Stimulated activated CD8-positive, alpha-beta memory T cell treated with anti-CD3 and anti-CD28 coated beads, Interleukin-4, amount 100 ng/mL, for 48 hours (primary cell): ENCODE results near the gene ABCB11.
A peak's percentile ranks its signal among the peaks of the same experiment; 100 is the strongest.

ENCODE experiments used
- DNase-seq: peaks from one replicate; pipeline ENCODE4 v3.0.0-alpha.2; 2020

Gene ABCB11

DNA sequence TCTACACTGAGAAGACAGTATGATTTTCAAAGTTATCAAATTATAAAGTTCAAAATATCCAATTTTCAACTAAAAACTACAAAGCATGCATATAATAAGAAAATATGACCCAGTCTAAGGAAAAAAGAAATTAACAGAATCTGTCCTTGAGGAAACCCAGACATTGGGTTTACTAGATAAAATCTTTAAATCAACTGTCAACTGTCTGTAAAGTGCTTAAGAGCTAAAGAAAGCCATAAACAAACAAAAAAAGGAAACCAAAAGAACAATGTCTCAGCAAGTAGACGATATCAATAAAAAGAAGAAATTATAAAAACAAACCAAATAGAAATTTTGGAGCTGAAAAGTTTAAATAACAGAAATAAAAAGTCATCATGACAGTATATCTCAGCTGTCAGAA lies 10.5 kb upstream of the ABCB11 start:
- no peak for DNase-seq

DNA sequence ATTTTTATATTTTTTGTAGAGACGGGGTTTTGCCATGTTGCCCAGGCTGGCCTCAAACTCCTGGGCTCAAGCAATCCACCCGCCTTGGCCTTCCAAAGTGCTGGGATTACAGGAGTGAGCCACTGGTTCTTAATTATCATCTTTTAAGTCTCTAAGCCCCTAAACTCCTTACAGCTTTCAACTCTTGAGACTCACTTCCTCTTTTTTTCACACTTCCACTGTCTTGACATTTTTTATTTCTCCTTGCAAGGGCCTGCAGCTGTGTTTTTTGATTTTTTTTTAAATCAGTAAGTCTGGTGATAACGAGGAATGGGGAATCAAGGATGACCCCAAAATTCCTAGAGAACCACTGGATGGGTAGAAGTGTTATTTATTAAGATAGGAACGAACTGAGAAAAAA lies 8.6 kb upstream of the ABCB11 start:
- no peak for DNase-seq

DNA sequence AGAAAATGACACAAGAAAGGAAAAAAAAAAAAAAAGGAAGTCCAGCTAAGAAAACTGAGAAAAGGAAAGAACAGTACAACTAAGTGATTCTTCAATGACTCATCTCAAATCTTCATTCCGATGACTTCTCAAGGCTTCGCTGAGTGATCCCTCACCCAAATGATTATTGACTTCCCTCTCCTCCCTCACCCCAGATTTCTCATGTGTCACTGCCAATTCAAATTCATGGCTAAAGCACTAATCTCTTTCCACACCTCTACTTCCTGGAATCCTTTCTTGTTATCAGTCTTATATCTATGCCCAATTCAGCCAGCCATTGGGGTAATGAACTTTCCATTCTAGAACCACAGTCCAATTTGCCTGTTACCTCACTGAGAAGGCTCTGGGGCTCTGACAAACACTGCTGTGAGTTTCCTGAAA lies 7.2 kb upstream of the ABCB11 start:
- DNase-seq = no peak

- no peak for DNase-seq
These were observed 5.8 kb upstream of the ABCB11 start for GRCh38 chr2:169036736-169037440.

- no peak for DNase-seq
These were observed 4.8 kb upstream of the ABCB11 start for GRCh38 chr2:169035887-169036286.

- no peak for DNase-seq
These were observed 3.9 kb upstream of the ABCB11 start for GRCh38 chr2:169034984-169035544.

DNA sequence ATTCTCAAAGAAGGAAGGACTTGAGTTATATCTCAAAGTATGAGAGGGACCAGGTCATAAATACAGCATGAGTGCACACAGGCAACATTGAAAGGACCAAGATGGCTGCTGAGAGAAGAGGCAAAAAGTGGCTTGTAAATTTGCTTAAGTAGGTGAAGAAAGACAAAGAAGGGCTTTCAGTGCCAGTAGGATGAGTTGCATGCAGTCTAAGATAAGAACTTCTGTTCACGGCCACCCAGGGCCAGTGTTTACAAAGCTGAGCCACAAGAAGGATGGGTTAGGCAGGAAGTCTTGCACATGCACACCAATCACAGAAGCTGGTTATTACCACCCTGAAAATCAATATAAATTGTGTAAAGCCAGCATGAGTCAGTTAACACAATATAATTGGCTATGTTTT lies 3.1 kb upstream of the ABCB11 start:
- DNase-seq = no peak

DNA sequence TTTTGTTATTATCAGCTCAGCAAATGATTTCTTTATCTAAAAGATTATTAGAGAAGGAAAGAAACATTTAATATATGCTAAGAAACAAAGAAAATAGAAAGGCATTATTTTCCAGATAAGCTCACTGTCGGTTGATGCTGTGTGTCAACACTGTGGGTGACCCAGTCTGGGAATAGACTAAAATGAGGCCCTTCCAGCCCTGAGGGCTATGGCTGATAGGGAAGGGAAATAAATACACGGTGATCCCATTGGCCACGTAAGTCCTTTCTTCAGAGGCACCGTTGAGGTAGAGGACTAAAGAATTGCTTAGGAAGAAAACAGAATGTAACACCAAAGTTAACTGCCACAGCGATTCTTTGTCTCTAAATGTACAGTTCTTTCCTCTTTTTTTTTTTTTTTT lies 1.8 kb downstream of the ABCB11 start:
- no peak for DNase-seq

GRCh38 chr2:169027234-169027633 lies 3.9 kb downstream of the ABCB11 start:
- no peak for DNase-seq

DNA sequence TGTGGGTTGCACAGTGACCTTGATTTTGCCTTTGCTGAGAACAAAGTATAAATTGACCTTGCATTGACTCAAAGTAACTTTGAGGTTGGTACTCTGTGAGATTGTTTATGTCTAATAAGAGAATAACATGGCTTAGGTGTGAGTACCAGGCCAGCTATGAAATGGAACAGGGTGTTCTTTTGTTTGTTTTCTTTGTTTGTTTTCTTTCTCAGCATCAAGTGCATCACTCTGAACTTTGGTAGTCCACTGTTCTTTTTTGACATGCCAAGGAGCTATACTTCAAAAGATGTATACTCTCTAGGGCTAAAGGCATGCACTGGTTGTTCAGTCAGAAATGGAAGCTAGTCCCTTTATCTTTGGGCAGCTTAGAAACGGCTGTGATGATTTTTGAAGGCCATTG lies 5.1 kb downstream of the ABCB11 start:
- no peak for DNase-seq

DNA sequence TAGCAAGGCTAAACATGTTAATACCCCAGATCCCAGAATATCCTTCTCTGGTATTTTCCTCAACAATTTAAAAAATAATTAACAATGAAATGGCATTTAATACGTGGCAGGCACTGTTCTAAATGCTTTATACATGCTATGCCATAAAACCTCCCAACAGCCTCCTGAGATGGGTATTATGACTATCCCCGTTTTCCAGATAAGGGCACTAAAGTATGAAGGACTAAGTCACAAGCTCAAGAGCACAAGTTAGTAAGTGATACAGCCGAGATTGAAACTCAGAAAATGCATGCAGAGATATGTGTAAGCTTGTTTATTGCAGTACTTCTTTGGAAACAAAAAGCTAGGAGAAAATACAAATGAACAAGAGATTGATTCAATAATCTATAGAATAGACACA lies 8.0 kb downstream of the ABCB11 start:
- DNase-seq = no peak

DNA sequence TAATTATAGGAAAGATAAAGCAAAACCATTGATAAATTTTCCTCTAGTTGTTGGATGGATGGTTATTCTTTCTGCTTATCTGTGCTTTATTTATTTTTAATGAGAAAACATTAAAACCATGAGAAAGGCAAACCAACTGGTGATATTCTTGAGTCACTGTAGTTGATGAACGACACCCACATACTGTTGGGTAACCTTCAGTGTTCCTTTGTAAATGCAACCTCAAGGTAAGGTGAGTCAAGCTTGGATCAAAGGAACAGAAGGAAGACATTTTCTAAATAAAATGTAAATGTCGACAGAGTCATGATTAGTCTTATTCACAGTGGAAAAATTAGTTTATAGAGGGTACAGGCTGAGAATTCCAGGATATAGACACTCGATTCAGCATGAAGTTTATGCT lies 12.7 kb downstream of the ABCB11 start:
- no peak for DNase-seq

GRCh38 chr2:169015943-169016342 lies 15.2 kb downstream of the ABCB11 start:
- DNase-seq = no peak

DNA sequence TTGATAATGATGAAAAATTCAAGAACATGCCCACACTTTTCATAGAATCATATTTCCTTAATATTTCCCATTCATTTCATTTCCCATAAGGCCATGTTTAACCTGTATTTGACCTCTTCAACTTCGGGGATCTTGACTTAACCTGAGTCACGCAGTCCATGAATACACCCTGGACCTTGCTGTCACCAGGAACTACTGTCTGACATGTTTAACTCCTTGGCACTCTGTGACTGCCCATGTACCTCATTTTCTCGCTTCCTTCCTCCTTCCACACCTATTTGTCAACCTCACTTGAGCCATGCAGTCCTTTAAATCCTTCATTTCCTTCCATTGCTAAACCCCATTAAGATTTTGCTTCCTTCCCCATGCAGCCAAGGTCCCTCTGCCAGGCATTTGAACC lies 16.3 kb downstream of the ABCB11 start:
- no peak for DNase-seq

DNA sequence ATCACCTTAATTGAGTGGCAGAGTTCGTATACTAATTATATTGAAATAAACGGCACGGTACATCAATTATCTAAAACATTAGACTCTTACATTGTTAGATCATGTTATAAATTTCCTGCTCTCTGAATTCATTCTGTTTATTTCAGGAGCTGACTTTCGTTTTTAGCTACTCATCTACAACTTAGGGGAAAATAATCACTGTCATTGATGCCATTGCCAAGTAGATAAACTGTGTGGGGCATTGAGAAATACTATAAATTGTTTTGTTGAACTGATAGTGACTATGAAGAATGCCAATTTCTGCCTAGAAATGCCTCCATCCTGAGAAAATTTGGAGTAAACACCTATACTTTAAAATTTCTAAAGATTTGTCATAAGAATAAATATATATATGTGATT lies 17.5 kb downstream of the ABCB11 start:
- no peak for DNase-seq

DNA sequence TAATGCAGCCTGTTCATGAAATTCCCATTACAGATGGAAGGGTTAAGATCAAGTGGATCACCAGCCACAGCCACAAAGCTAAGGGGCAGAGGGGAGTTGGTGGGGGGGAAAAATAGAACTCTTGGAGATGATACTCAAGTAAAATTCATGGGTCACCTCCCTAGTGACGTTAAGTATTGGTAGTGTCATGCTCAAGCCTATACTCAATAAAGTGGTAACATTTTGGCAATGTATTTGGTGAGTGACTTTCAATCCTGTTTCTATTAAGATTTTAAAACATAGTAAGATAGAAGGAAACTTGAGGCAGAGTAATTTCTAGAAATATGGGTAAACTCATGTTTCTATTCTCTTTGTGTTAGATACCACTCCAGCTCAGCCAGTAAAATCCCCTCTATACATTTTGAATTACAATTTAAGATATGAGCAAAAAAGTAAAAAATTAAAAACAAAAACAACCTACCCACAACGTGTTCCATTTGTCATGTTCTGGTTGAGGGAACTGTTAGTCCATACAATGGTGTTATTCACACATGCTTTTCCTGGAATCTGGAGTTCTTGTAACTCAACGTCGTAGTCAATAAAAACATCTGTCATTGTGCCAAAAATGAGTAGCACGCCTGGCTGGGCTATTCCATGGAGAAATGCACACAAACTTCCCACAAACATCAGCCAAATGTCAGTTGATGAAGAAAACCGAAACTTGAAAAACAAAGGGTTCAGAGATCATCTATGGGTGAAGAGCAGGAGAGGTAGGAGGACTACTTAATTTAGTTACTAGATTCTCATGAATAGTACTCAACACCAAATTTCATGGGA lies 18.1 kb downstream of the ABCB11 start:
- DNase-seq = no peak

- peak; percentile 25 for DNase-seq
These were observed 18.8 kb downstream of the ABCB11 start for GRCh38 chr2:169012191-169012792.

DNA sequence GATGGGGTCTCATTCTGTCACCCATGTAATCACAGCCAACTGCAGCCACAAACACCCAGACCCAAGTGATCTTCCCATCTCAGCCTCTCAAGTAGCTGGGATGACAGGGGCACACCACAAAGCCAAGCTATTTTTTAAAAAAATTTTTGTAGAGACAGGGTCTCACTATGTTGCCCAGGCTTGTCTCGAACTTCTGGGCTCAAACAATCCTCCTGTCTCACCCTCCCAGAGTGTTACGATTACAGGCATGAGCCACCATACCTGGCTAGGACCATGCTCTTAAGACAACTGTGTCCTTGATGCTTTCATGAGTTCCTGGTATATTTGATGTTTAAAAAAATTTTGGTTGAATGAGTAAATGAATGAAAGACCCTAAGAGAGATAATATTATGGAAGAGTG lies 19.4 kb downstream of the ABCB11 start:
- DNase-seq = no peak

DNA sequence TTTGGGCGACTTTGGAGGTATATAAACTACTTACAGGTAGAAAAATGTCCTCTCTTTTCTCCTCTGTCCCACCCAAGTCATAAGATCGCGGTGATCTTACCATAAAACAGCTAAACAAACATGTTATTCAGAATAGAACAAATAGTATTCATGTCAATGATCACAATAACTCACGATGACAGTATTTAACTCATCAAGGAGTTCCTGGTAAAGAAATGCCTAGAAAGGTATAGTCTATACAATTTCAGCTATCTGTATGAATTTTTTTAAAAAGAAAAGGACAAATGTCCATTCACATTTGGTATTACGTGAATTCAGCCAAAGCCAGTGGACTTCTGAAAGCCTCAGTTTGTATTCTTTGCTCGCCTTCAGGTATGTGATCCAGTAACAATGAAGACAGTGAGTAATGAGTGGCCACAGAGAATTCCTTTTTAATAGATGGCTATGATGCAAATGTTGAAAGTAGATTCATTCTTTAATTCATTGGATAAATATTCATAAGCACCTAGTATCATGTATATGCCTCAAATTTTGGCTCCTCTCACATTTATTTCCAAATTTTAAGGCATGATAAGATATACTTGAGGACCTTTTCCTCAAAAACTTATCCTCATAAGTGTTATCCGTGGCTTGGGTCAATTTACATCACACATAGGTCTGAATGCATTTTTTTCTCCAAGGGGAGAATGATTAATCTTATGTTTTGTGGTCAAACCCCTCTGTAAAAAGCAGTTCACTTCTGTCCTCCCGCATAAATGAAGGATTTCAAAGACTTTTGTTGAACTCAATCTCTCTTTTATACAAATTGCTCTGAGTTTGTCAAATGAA lies 20.3 kb downstream of the ABCB11 start:
- no peak for DNase-seq

- no peak for DNase-seq
These were observed 21.1 kb downstream of the ABCB11 start for GRCh38 chr2:169009865-169010579.

GRCh38 chr2:169007941-169008340 lies 23.2 kb downstream of the ABCB11 start:
- no peak for DNase-seq

DNA sequence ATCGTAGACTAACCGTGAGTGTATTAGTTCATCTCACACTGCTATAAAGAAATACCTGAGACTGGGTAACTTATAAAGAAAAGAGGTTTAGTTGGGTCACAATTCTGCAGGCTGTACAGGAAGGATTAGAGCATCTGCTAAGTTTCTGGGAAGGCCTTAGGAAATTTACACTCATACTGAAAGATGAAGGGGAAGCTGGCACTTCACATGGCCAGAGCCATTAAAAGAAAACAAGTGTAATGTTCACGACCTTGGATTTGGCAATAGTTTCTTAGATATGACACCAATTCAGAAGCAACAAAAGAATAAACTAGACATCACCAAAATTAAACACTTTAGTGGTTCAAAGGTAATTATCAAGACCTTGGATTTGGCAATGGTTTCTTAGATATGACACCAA lies 23.8 kb downstream of the ABCB11 start:
- DNase-seq = no peak
